Ovary (tissue), 9 donors: ENCODE data around the gene ARHGEF33. TPM values are rescaled to one million over a fixed set of nuclear protein-coding genes. Genes with fewer than 3 reads are reported as not detected.
A peak's percentile ranks its signal among the peaks of the same experiment; 100 is the strongest.

ENCODE experiments used
- DNase-seq, 5 donors: peaks; one replicate each; pipeline ENCODE4 v3.0.0-alpha.2; 2019 to 2020
- H3K27ac ChIP-seq, 2 donors: fragments of 200-600 bp; one replicate each; pipeline versions ENCODE4 v1.5.1 to v1.8.0; 2019 to 2022
- H3K27me3 ChIP-seq: fragments of 200-600 bp; one replicate; pipeline ENCODE4 v1.8.0; 2022
- H3K36me3 ChIP-seq: fragments of 200-600 bp; sonication (generic); one replicate; pipeline ENCODE4 v1.5.1; 2019
- H3K4me1 ChIP-seq: one replicate; pipeline ENCODE4 v1.8.1; 2013; ENCODE audit warnings: mild to moderate bottlenecking, moderate library complexity; ENCODE audit not compliant: insufficient read depth
- H3K4me3 ChIP-seq: fragments of 200-600 bp; sonication (generic); one replicate; pipeline ENCODE4 v1.5.1; 2017
- H3K9me3 ChIP-seq, 2 donors: fragments of 200-600 bp in 1 of 2; sonication (generic) in 1 of 2; one replicate each; pipeline versions ENCODE4 v1.5.1 to v1.8.1; 2013 to 2019; ENCODE audit warnings: mild to moderate bottlenecking in 1 of 2, moderate library complexity in 1 of 2
- EP300 ChIP-seq: sonication (generic); formaldehyde crosslinking; IDR thresholded peaks from one replicate; pipeline ENCODE4 v1.6.1; 2017; ENCODE audit warnings: antibody characterized with exemption
- POLR2A ChIP-seq: fragments of 450-650 bp; IDR thresholded peaks from one replicate; pipeline ENCODE4 v1.6.1; 2017; ENCODE audit warnings: antibody characterized with exemption, mild to moderate bottlenecking, moderate library complexity
- WGBS, 3 donors: extraction: QIAGEN DNeasy Blood & Tissue Kit in 1 of 3; methylation state at CpG; one replicate each; pipeline versions ENCODE4 v1.1.5 to v1.1.7; 2013 to 2017; 5-methylcytosine and 5-hydroxymethylcytosine counted together
- intact Hi-C, 4 donors: fragments of 100-400 bp; cut with DNase I; formaldehyde crosslinking; loops; one replicate each; pipeline versions ENCODE4 v1.11.0 to v1.15.1; 2022 to 2023
- polyA plus RNA-seq, 2 donors: library from polyadenylated mRNA; stranded (reverse); fragments of 200-250 nt in 1 of 2; fragments of 350-450 nt in 1 of 2; fragmentation: Illumina TruSeq in 1 of 2; extraction: RNeasy Lipid Tissue Mini Kit (QIAGEN cat#74804) in 1 of 2; gene quantifications; one replicate each; pipeline ENCODE4 v1.2.3, GENCODE V29; 2013 to 2014
- total RNA-seq, 7 donors: library from RNA; depleted of rRNA in 2 of 7; stranded (reverse); fragments of >200 nt in 2 of 7; fragmentation: NEBNext Ultra II Directional in 3 of 7; extraction: Animal tissue kit (Norgen Biotek cat#: 25700) in 3 of 7; gene quantifications; one replicate each; pipeline versions ENCODE4 v1.1.0 to v1.2.4, GENCODE V29; 2016 to 2023
- TF ChIP-seq, protein P1 (sequence below), 3 donors: fragments of 450-650 bp in 2 of 3; fragments of 200-600 bp in 1 of 3; IDR thresholded peaks; one replicate each; pipeline versions ENCODE4 v1.5.1 to v1.8.0; 2016 to 2022; ENCODE audit warnings: antibody characterized with exemption in 3 of 3, mild to moderate bottlenecking in 1 of 3
- donor health status: DM: no; HTN: no; CAD: no; lungs with moderate emphysema.
- donor health status: DM: no; HTN: no; CAD: no.
- donor health status: Bipolar disorder and iron deficiency.
- donor health status: DM: yes; HTN: yes; CAD: no.
- donor health status: DM: no; HTN: no; CAD: no.
- donor health status: DM: yes; HTN: yes; CAD: no.

ARHGEF33 gene
- total and polyA plus RNA-seq, 9 donors = 1.3 to 4.4 (median 2.8) TPM

GRCh38 chr2:39013871-39014270, 124.2 kb downstream of the ARHGEF33 start:
- Histone ChIP-seq H3K36me3 (no peaks in the 10 kb centered on the region), H3K27ac (no peak overlapping the region), H3K9me3 (no peaks in the 10 kb centered on the region), H3K27me3 (no peaks in the 10 kb centered on the region), H3K4me1 (peaks cover 5% of the 10 kb centered on the region), H3K4me3 (no peak overlapping the region)
- no peak for TF ChIP-seq POLR2A
- TF ChIP-seq, protein P1, sequence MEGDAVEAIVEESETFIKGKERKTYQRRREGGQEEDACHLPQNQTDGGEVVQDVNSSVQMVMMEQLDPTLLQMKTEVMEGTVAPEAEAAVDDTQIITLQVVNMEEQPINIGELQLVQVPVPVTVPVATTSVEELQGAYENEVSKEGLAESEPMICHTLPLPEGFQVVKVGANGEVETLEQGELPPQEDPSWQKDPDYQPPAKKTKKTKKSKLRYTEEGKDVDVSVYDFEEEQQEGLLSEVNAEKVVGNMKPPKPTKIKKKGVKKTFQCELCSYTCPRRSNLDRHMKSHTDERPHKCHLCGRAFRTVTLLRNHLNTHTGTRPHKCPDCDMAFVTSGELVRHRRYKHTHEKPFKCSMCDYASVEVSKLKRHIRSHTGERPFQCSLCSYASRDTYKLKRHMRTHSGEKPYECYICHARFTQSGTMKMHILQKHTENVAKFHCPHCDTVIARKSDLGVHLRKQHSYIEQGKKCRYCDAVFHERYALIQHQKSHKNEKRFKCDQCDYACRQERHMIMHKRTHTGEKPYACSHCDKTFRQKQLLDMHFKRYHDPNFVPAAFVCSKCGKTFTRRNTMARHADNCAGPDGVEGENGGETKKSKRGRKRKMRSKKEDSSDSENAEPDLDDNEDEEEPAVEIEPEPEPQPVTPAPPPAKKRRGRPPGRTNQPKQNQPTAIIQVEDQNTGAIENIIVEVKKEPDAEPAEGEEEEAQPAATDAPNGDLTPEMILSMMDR (IDR thresholded peaks at IDR 0.05) = no peak
- no peak for TF ChIP-seq EP300
- intact Hi-C loops = no loop called here
- 69 to 79% (median 74%) methylated on average over 3 of the region's 3 CpGs for WGBS, 3 donors
- no peak for DNase-seq

DNA sequence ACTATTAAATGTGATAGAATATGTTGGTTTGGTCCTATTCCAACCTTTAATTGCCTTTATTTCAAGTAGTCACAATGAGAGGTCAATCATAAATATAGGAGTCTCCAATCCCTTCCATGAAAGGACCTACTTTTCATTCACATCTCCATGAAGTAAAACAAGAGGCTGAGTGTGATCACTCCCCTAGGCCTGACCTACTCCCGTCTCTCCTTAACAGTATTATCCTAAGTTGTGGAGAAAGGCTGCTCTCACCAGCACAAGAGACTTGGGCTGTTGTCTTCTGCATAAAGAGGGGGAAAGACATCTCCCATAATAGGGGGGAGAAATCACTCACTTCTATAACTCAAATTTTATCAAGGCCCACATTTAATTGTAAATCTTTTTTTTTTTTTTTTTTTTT, 125.7 kb downstream of the ARHGEF33 start:
- no peaks in the 10 kb centered on the region for H3K9me3 ChIP-seq
- 96 to 100% (median 100%) methylated on average over 1 of the region's 1 CpG for WGBS, 3 donors
- TF ChIP-seq EP300 (no peak), POLR2A (no peak)
- TF ChIP-seq, protein P1 (IDR thresholded peaks at IDR 0.05) = no peak
- H3K4me3 ChIP-seq = no peak overlapping the region
- intact Hi-C loops = no loop called here
- DNase-seq = no peak
- no peak overlapping the region for H3K27ac ChIP-seq
- H3K27me3 ChIP-seq = no peaks in the 10 kb centered on the region
- H3K36me3 ChIP-seq = no peaks in the 10 kb centered on the region
- H3K4me1 ChIP-seq = peaks cover 5% of the 10 kb centered on the region

- Histone ChIP-seq H3K27ac (peak overlapping the region in 1 of 2 donors; percentile 69), H3K9me3 (no peaks in the 10 kb centered on the region), H3K4me3 (no peak overlapping the region), H3K4me1 (peaks cover 5% of the 10 kb centered on the region), H3K27me3 (no peaks in the 10 kb centered on the region), H3K36me3 (no peaks in the 10 kb centered on the region)
- no peak for DNase-seq
- intact Hi-C loops = no loop called here
- TF ChIP-seq POLR2A (no peak), EP300 (no peak)
- TF ChIP-seq, protein P1 (IDR thresholded peaks at IDR 0.05) = no peak
These were observed 127.7 kb downstream of the ARHGEF33 start for GRCh38 chr2:39017334-39017733.

- Histone ChIP-seq H3K27ac (peak overlapping the region in 1 of 2 donors; percentile 69), H3K4me1 (peaks cover 5% of the 10 kb centered on the region), H3K36me3 (no peaks in the 10 kb centered on the region), H3K9me3 (no peaks in the 10 kb centered on the region), H3K27me3 (no peaks in the 10 kb centered on the region), H3K4me3 (no peak overlapping the region)
- DNase-seq = no peak
- no peak for TF ChIP-seq EP300
- TF ChIP-seq, protein P1 (IDR thresholded peaks at IDR 0.05) = no peak
- no peak for TF ChIP-seq POLR2A
- intact Hi-C loops = no loop called here
- WGBS, 3 donors = 21 to 51% (median 23%) methylated on average over 4 of the region's 4 CpGs
These were observed 129.0 kb downstream of the ARHGEF33 start for GRCh38 chr2:39018638-39019037.

- TF ChIP-seq EP300 (no peak), POLR2A (no peak)
- TF ChIP-seq, protein P1 (IDR thresholded peaks at IDR 0.05) = no peak
- intact Hi-C loops = no loop called here
These were observed 130.7 kb downstream of the ARHGEF33 start for GRCh38 chr2:39020383-39020782.

More at GRCh38 chr2:39020383-39020782, 130.7 kb downstream of the ARHGEF33 start:
- Histone ChIP-seq H3K36me3 (no peaks in the 10 kb centered on the region), H3K4me1 (peaks cover 5% of the 10 kb centered on the region), H3K27ac (peak overlapping the region in 1 of 2 donors; percentile 69), H3K9me3 (no peaks in the 10 kb centered on the region), H3K27me3 (no peaks in the 10 kb centered on the region), H3K4me3 (no peak overlapping the region)
- DNase-seq = no peak
